Raji (cell line): ENCODE results near the gene OR52N2.

Experiments used
- POLR2A ChIP-seq: IDR thresholded peaks from 2 replicates; pipeline ENCODE4 v1.6.1; 2011; ENCODE audit warnings: low read depth, low read length, control low read depth; ENCODE audit not compliant: insufficient read depth

OR52N2 gene

DNA sequence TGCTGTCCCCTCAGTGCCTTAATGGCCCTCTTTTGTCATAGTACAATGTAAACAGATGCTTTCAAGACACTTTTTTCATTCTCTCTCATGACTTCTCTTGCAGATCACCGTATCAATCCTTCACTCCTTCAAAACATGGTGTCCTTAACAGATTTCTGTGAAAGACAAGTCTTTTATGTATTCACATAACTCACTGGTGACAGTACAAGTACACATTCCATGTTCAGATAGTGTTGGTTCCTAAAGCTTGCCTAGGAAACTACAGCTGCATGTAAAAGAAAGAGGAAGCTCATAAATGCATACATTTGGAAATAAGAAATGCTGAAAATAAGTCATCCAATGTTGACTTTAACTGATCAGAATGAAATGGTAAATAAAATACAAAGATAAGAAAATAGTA is 38.0 kb downstream of the OR52N2 start:
- TF ChIP-seq POLR2A, result no peak

DNA sequence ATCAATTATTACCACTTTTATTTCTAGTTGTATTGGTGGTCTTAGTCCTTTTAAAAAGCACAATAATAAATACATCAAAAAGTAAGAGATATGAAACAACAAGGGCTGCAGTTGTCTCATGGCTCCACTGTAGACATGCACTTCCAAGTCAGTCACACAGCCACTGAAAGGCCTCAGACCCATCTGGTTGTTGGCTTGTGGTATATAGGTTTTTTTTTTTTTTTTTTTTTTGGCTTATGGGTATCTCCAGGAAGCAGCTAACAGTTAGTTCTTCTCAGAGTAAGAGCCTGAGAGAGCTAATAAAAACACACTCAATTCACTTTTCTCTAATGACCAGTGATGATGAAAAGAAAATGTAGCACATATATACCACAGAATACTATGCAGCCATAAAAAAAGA is 39.0 kb downstream of the OR52N2 start:
- TF ChIP-seq POLR2A, result no peak

DNA sequence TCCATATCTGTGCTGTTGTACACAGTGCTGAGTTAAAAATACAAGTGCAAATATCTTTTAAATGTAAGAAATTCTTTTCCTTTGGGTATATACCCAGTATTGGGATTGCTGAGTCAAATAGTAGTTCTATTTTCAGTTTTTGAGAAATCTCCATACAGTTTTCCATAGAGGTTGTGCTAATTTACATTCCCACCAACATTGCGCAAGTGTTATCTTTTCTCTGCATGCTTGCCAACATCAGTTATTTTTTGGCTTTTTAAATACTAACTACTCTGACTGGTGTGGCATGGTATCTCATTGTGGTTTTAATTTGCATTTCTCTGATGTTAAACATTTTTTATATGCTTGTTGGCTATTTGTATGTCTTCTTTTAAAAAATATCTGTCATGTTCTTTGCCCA is 42.3 kb downstream of the OR52N2 start:
- no peak for TF ChIP-seq POLR2A

DNA sequence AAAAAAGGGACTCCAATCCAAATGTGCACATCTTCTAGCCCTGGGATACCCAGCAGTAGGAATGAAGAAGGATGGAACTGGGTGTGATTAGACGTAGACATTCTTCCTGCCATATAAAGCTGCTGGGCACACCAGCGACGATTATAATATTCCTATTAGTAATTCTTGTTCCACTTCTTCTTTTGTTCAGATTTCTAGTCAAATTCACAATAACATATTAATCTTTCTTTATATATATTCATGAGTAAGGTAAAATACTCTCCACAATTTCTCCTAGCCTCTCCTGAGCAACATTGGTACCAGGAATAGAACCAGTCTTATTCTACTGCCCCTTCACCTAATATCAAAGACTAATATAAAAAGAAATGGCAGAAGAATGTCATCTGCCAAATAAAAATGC is 48.9 kb downstream of the OR52N2 start, which contains the start of gene OR52E8:
Gene OR52E8 (minus strand): TSS at position 101 of the 400 bp plus-strand sequence. CDS start 0 bp downstream, at position 101.
- no peak for TF ChIP-seq POLR2A

DNA sequence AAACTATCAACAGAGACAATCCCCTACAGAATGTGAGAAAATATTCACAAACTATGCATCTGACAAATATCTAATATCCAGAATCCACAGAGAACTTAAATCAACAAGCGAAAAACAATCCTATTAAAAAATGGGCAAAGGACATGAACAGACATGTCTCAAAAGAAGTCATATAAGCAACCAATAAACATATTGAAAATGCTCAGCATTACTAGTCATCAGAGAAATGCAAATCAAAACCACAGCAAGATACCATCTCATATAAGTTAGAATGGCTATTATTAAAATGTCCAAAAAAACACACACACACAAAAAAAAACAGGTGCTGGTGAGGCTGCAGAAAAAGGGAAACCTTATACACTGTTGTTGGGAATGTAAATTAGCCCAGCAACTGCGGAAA is 57.1 kb downstream of the OR52N2 start:
- no peak for TF ChIP-seq POLR2A
